IMR-90 (cell line): Measurements from ENCODE around the gene ACER1. TPM values are rescaled to one million over a fixed set of nuclear protein-coding genes. Genes with fewer than 3 reads are reported as not detected.

Experiments
- ATAC-seq: fragments of 200-7000 bp; cut with Tn5 transposase; 2 replicates; pipeline ENCODE4 v1.9.1; 2020; ENCODE audit warnings: low read depth, mild to moderate bottlenecking, moderate library complexity
- BruUV-seq: library from RNA; stranded (reverse); fragments of 400-500 nt; replicated peaks from 2 replicates; lab custom pipeline; 2021; lab: Mats Ljungman, UMichigan
- CTCF ChIA-PET: fragments of 300-600 bp; formaldehyde crosslinking; extraction: SDS; loops from one replicate; lab custom pipeline; 2021; ENCODE audit warnings: antibody characterized with exemption; lab: Yijun Ruan, JAX
- POLR2A ChIA-PET: fragments of 300-600 bp; sonication (Branson Sonifier 250); formaldehyde crosslinking; loops from one replicate; lab custom pipeline; 2022; ENCODE audit warnings: antibody characterized with exemption; ENCODE audit not compliant: unreplicated experiment; lab: Charles Lee
- DNase-seq: peaks from one replicate; pipeline ENCODE4 v3.0.0; 2013
- H2AFZ ChIP-seq: replicated peaks from 2 replicates; pipeline ENCODE3; 2013; ENCODE audit warnings: low read length, mild to moderate bottlenecking; ENCODE audit not compliant: poor library complexity
- H2AK5ac ChIP-seq: 2 replicates; pipeline ENCODE4 v1.6.1; 2013; ENCODE audit warnings: low read depth, low read length, inconsistent platforms
- H2AK9ac ChIP-seq: replicated peaks from 2 replicates; pipeline ENCODE3; 2013; ENCODE audit warnings: mild to moderate bottlenecking, low read depth, low read length, moderate library complexity; ENCODE audit not compliant: poor library complexity
- H2BK120ac ChIP-seq: 2 replicates; pipeline ENCODE4 v1.6.1; 2013; ENCODE audit warnings: low read depth, low read length, inconsistent platforms
- H2BK15ac ChIP-seq: 3 replicates; pipeline ENCODE4 v1.6.1; 2013; ENCODE audit warnings: low read depth, low read length, inconsistent platforms
- H2BK20ac ChIP-seq: 2 replicates; pipeline ENCODE4 v1.6.1; 2013; ENCODE audit warnings: low read depth, mild to moderate bottlenecking, inconsistent platforms, low read length, moderate library complexity
- H2BK5ac ChIP-seq: 2 replicates; pipeline ENCODE4 v1.6.1; 2013; ENCODE audit warnings: mild to moderate bottlenecking, low read depth, low read length, inconsistent platforms; ENCODE audit not compliant: poor library complexity, severe bottlenecking
- H3K14ac ChIP-seq: replicated peaks from 2 replicates; pipeline ENCODE4 v1.6.1; 2013; ENCODE audit warnings: low read depth, low read length, inconsistent platforms
- H3K18ac ChIP-seq: 2 replicates; pipeline ENCODE4 v1.6.1; 2013; ENCODE audit warnings: low read depth, low read length, control low read depth
- H3K23ac ChIP-seq: 2 replicates; pipeline ENCODE4 v1.6.1; 2013; ENCODE audit warnings: low read depth, low read length, inconsistent platforms
- H3K27ac ChIP-seq: 2 replicates; pipeline ENCODE4 v1.5.1; 2013; ENCODE audit warnings: mild to moderate bottlenecking, control low read depth, low read length; ENCODE audit not compliant: insufficient read depth
- H3K27me3 ChIP-seq: 2 replicates; pipeline ENCODE4 v1.6.1; 2013; ENCODE audit warnings: low read length; ENCODE audit not compliant: control insufficient read depth, insufficient read depth
- H3K36me3 ChIP-seq: 2 replicates; pipeline ENCODE4 v1.6.1; 2013; ENCODE audit warnings: low read length, mixed read lengths; ENCODE audit not compliant: control insufficient read depth, insufficient read depth
- H3K4ac ChIP-seq: 2 replicates; pipeline ENCODE4 v1.6.1; 2013; ENCODE audit warnings: low read depth, low read length, inconsistent platforms
- H3K4me1 ChIP-seq: 2 replicates; pipeline ENCODE4 v1.6.1; 2013; ENCODE audit warnings: low read length, mixed read lengths; ENCODE audit not compliant: control insufficient read depth, insufficient read depth
- H3K4me2 ChIP-seq: 2 replicates; pipeline ENCODE4 v1.6.1; 2013; ENCODE audit warnings: low read depth, mild to moderate bottlenecking, control low read depth, low read length, moderate library complexity
- H3K4me3 ChIP-seq: 2 replicates; pipeline ENCODE4 v1.5.1; 2013; ENCODE audit warnings: low read depth, mild to moderate bottlenecking, control low read depth, low read length, moderate library complexity; ENCODE audit not compliant: insufficient read depth
- H3K56ac ChIP-seq: 2 replicates; pipeline ENCODE4 v1.6.1; 2013; ENCODE audit warnings: low read length, inconsistent platforms; ENCODE audit not compliant: insufficient read depth; ENCODE audit errors: extremely low read depth
- H3K79me1 ChIP-seq, 2 experiments: 2 replicates each; pipeline ENCODE4 v1.6.1; 2013; ENCODE audit warnings: low read length in 2 of 2, inconsistent platforms in 1 of 2, low read depth in 1 of 2
- H3K9ac ChIP-seq: 2 replicates; pipeline ENCODE4 v1.6.1; 2013; ENCODE audit warnings: low read depth, low read length, control low read depth
- H3K9me1 ChIP-seq: 2 replicates; pipeline ENCODE4 v1.6.1; 2013; ENCODE audit warnings: low read length, inconsistent platforms; ENCODE audit not compliant: insufficient read depth
- H3K9me3 ChIP-seq: 2 replicates; pipeline ENCODE4 v1.6.1; 2013; ENCODE audit warnings: low read length; ENCODE audit not compliant: control insufficient read depth, insufficient read depth
- H4K20me1 ChIP-seq: 2 replicates; pipeline ENCODE4 v1.6.1; 2013; ENCODE audit warnings: low read length, inconsistent platforms; ENCODE audit not compliant: insufficient read depth
- H4K5ac ChIP-seq: 2 replicates; pipeline ENCODE4 v1.6.1; 2013; ENCODE audit warnings: mild to moderate bottlenecking, low read depth, low read length, control low read depth
- H4K8ac ChIP-seq, 2 experiments: 2 replicates each; pipeline ENCODE4 v1.6.1; 2013; ENCODE audit warnings: low read depth in 2 of 2, low read length in 2 of 2, control low read depth in 1 of 2, inconsistent platforms in 1 of 2
- H4K91ac ChIP-seq: 2 replicates; pipeline ENCODE4 v1.6.1; 2013; ENCODE audit warnings: low read depth, low read length, inconsistent platforms; ENCODE audit not compliant: insufficient read depth
- CEBPB ChIP-seq: IDR thresholded peaks from 2 replicates; pipeline ENCODE4 v1.6.1; 2012; ENCODE audit warnings: low read depth, low read length, improper control_type of control experiment
- CHD1 ChIP-seq: IDR thresholded peaks from 2 replicates; pipeline ENCODE4 v1.6.1; 2012; ENCODE audit warnings: low read depth, low read length, improper control_type of control experiment
- CTCF ChIP-seq: conservative IDR thresholded peaks from 2 replicates; pipeline ENCODE4 v1.5.1; 2012; ENCODE audit warnings: mild to moderate bottlenecking, low read depth, low read length, improper control_type of control experiment
- ELK1 ChIP-seq: fragments of 150-350 bp; IDR thresholded peaks from 2 replicates; pipeline ENCODE4 v1.6.1; 2016; ENCODE audit warnings: low read depth, mild to moderate bottlenecking, low read length, moderate library complexity, borderline replicate concordance
- FOS ChIP-seq: fragments of 150-350 bp; IDR thresholded peaks from 2 replicates; pipeline ENCODE4 v1.6.1; 2016; ENCODE audit warnings: low read depth, low read length
- MAFK ChIP-seq: IDR thresholded peaks from 2 replicates; pipeline ENCODE4 v1.6.1; 2012; ENCODE audit warnings: low read depth, low read length, improper control_type of control experiment
- POLR2A ChIP-seq: IDR thresholded peaks from 2 replicates; pipeline ENCODE4 v1.6.1; 2012; ENCODE audit warnings: mild to moderate bottlenecking, low read depth, low read length
- RAD21 ChIP-seq: IDR thresholded peaks from 2 replicates; pipeline ENCODE4 v1.6.1; 2012; ENCODE audit warnings: low read length, improper control_type of control experiment
- RCOR1 ChIP-seq: IDR thresholded peaks from 2 replicates; pipeline ENCODE4 v1.6.1; 2012; ENCODE audit warnings: mild to moderate bottlenecking, low read length, improper control_type of control experiment; ENCODE audit not compliant: insufficient replicate concordance
- RFX5 ChIP-seq: IDR thresholded peaks from 2 replicates; pipeline ENCODE4 v1.8.0; 2012; ENCODE audit warnings: low read depth, mild to moderate bottlenecking, low read length, moderate library complexity
- USF2 ChIP-seq: fragments of 150-350 bp; IDR thresholded peaks from 2 replicates; pipeline ENCODE4 v1.6.1; 2017; ENCODE audit warnings: mild to moderate bottlenecking, antibody characterized with exemption, low read length, low read depth
- WGBS, 2 experiments: methylation state at CpG; one replicate each; pipeline versions ENCODE4 v1.1.5 to v1.1.7; 2013; ENCODE audit warnings: missing lambda C conversion rate in 2 of 2; ENCODE audit not compliant: insufficient read length in 1 of 2; ENCODE audit errors: extremely low coverage in 2 of 2; 5-methylcytosine and 5-hydroxymethylcytosine counted together
- dilution Hi-C: fragments of 300-500 bp; cut with HindIII; formaldehyde crosslinking; loops from one replicate; pipeline ENCODE4 v1.14.3; 2018; ENCODE audit warnings: low sequenced_read_pairs; ENCODE audit not compliant: unreplicated experiment
- in situ Hi-C: fragments of 300-500 bp; cut with MboI; formaldehyde crosslinking; loops from 3 replicates; pipeline ENCODE4 v1.14.3; 2019; ENCODE audit warnings: low sequenced_read_pairs, inconsistent platforms, mixed read lengths
- intact Hi-C: fragments of 100-400 bp; cut with micrococcal nuclease; formaldehyde crosslinking; loops from 2 replicates; pipeline ENCODE4 v1.10.0; 2022
- polyA plus RNA-seq, 3 experiments: library from polyadenylated mRNA; depleted of rRNA; stranded (reverse); fragments of >200 nt; gene quantifications; 2 replicates each; pipeline ENCODE4 v1.2.3, GENCODE V29; 2012; ENCODE audit warnings: low replicate concordance in 1 of 3
- total RNA-seq: library from RNA; depleted of rRNA; stranded (reverse); fragments of >200 nt; gene quantifications from 2 replicates; pipeline ENCODE4 v1.2.3, GENCODE V29; 2012

The ACER1 gene
- total and polyA plus RNA-seq, 2 of the 4 experiments (the other 2 are of a cell fraction): not detected

- TF ChIP-seq ELK1: no peak
Measured at GRCh38 chr19:6259312-6259861, 74.0 kb downstream of the ACER1 start (continued).

GRCh38 chr19:6258812-6259311 lies 74.5 kb downstream of the ACER1 start:
- H2BK5ac ChIP-seq: no peak overlapping the region
- peaks cover 16% of the 10 kb centered on the region for H3K4me1 ChIP-seq
- H3K27ac ChIP-seq: peak overlapping the region; percentile 69; the same call in 1 of the 2 replicates
- peaks cover 17% of the 10 kb centered on the region for H3K9me1 ChIP-seq
- H3K9me3 ChIP-seq: no peaks in the 10 kb centered on the region
- ATAC-seq (no peak), DNase-seq (no peak)
- H2BK15ac ChIP-seq: no peak overlapping the region
- BruUV-seq: no TSS peak
- peak overlapping the region; percentile 40; the same call in 1 of the 2 replicates for H2AK5ac ChIP-seq
- H3K4ac ChIP-seq: peak overlapping the region; percentile 49
- no peak overlapping the region for H3K23ac ChIP-seq
- dilution Hi-C loops (no loop called here), intact Hi-C loops (no loop called here), in situ Hi-C loops (no loop called here)
- H4K20me1 ChIP-seq: peaks cover 67% of the 10 kb centered on the region
- H3K4me2 ChIP-seq: no peak overlapping the region; the same call in 1 of the 2 replicates
- no peak overlapping the region; the same call in 1 of the 2 replicates for H3K18ac ChIP-seq
- no peak overlapping the region for H3K9ac ChIP-seq
- no peak overlapping the region for H2BK20ac ChIP-seq
- no peak overlapping the region for H2AFZ ChIP-seq
- no peak overlapping the region for H4K5ac ChIP-seq
- ChIA-PET POLR2A (no interaction called here), CTCF (interaction anchor here (0.7 to 1.0 kb wide), 3 partner anchors 31 to 1569 kb away, joined by 3 to 6 read pairs (median 3); no protein-coding TSS in a partner anchor)
- no peak overlapping the region for H3K4me3 ChIP-seq
- H3K14ac ChIP-seq: peak overlapping the region; percentile 62; the same call in 1 of the 2 replicates
- H3K56ac ChIP-seq: no peak overlapping the region
- peak overlapping the region; percentile 75 for H2AK9ac ChIP-seq
- no peaks in the 10 kb centered on the region for H3K27me3 ChIP-seq
- no peak overlapping the region; the same call in 1 of the 2 replicates for H4K91ac ChIP-seq
- no peak overlapping the region for H2BK120ac ChIP-seq
- peaks cover 54% of the 10 kb centered on the region for H3K36me3 ChIP-seq
- WGBS, 2 experiments: 80% methylated on average over 7 of the region's 15 CpGs; no CpG with 5 or more reads in 1 of the 2 experiments
- H3K79me1 ChIP-seq: peaks cover 45 to 86% of the 10 kb centered on the region in 2 experiments
- H4K8ac ChIP-seq: no peak overlapping the region
- TF ChIP-seq RAD21: no peak
- no peak for TF ChIP-seq POLR2A
- TF ChIP-seq MAFK: no peak
- no peak for TF ChIP-seq USF2
- no peak for TF ChIP-seq RCOR1
- no peak for TF ChIP-seq RFX5
- TF ChIP-seq FOS: no peak
- no peak for TF ChIP-seq CHD1
- no peak for TF ChIP-seq CEBPB
- TF ChIP-seq CTCF: no peak
- no peak for TF ChIP-seq ELK1
